GM18909 (cell line): ENCODE results near the gene PRELID3B.
"Not testable (repeated sequence)": the region's sequence is repeated elsewhere in the genome, so short reads cannot be mapped to it uniquely, and the experiment has no call there.

Experiments used
- ATAC-seq: cut with Tn5 transposase; IDR thresholded peaks from one replicate; pipeline ENCODE4 v1.9.1; 2021; ENCODE audit warnings: mild to moderate bottlenecking; ENCODE audit not compliant: unreplicated experiment, poor library complexity

PRELID3B gene

GRCh38 chr20:59013031-59013951, 29.3 kb downstream of the PRELID3B start:
- ATAC-seq = no peak

GRCh38 chr20:59011874-59012157, 30.8 kb downstream of the PRELID3B start:
- ATAC-seq = not testable (repeated sequence)

GRCh38 chr20:59010995-59011873, 31.4 kb downstream of the PRELID3B start:
- ATAC-seq = no peak

- no peak for ATAC-seq
These were observed 32.1 kb downstream of the PRELID3B start for GRCh38 chr20:59010321-59010994.

- no peak for ATAC-seq
These were observed 33.8 kb downstream of the PRELID3B start for GRCh38 chr20:59008715-59009336.

- ATAC-seq = peak; percentile 36
These were observed 34.7 kb downstream of the PRELID3B start for GRCh38 chr20:59007665-59008511.

GRCh38 chr20:59006864-59007664, 35.5 kb downstream of the PRELID3B start, which contains the start of gene CTSZ:
CTSZ (minus strand) TSS chr20:59007254; CDS start chr20:59007128, 126 bp downstream.
- peak; percentile 20 for ATAC-seq

- ATAC-seq = no peak
These were observed 36.3 kb downstream of the PRELID3B start for GRCh38 chr20:59006167-59006863.

- no peak for ATAC-seq
These were observed 36.9 kb downstream of the PRELID3B start for GRCh38 chr20:59005523-59006166.

- peak; percentile 75 for ATAC-seq
These were observed 37.6 kb downstream of the PRELID3B start for GRCh38 chr20:59004763-59005522.

- ATAC-seq = no peak
These were observed 38.2 kb downstream of the PRELID3B start for GRCh38 chr20:59004493-59004762.

- no peak for ATAC-seq
These were observed 38.6 kb downstream of the PRELID3B start for GRCh38 chr20:59003836-59004492.

- ATAC-seq = no peak
These were observed 39.6 kb downstream of the PRELID3B start for GRCh38 chr20:59002874-59003399.

- no peak for ATAC-seq
These were observed 40.2 kb downstream of the PRELID3B start for GRCh38 chr20:59002388-59002787.

- no peak for ATAC-seq
These were observed 41.0 kb downstream of the PRELID3B start for GRCh38 chr20:59001449-59002171.

- ATAC-seq = no peak
These were observed 41.5 kb downstream of the PRELID3B start for GRCh38 chr20:59001068-59001448.
